Brain microvascular endothelial cell (primary cell): ENCODE data around the gene CYP4F2.
"Not testable (repeated sequence)": the region's sequence is repeated elsewhere in the genome, so short reads cannot be mapped to it uniquely, and the experiment has no call there.

Experiments used
- DNase-seq: peaks from one replicate; pipeline ENCODE4 v3.0.0-alpha.2; 2020
- H3K27ac ChIP-seq: fragments of 250-450 bp; sonication (Bioruptor Pico); 2 replicates; pipeline ENCODE4 v1.5.1; 2020; ENCODE audit warnings: mild to moderate bottlenecking, moderate library complexity
- H3K27me3 ChIP-seq: fragments of 250-450 bp; sonication (Bioruptor Pico); replicated peaks from 2 replicates; pipeline ENCODE4 v1.5.1; 2020; ENCODE audit warnings: mild to moderate bottlenecking
- H3K36me3 ChIP-seq: fragments of 250-450 bp; sonication (Bioruptor Pico); replicated peaks from 2 replicates; pipeline ENCODE4 v1.5.1; 2020; ENCODE audit warnings: mild to moderate bottlenecking
- H3K4me3 ChIP-seq: 2 replicates; pipeline ENCODE4 v1.5.1; 2011; ENCODE audit warnings: low read depth, mild to moderate bottlenecking, control low read depth, low read length, moderate library complexity
- CTCF ChIP-seq: IDR thresholded peaks from 2 replicates; pipeline ENCODE4 v1.5.1; 2011; ENCODE audit warnings: low read depth, mild to moderate bottlenecking, moderate library complexity, low read length, control low read depth, inconsistent platforms; ENCODE audit errors: missing control alignments
- in situ Hi-C: cut with HindIII; loops from 2 replicates; pipeline ENCODE4 v1.10.0; 2017; ENCODE audit warnings: low sequenced_read_pairs, low pct_ligation_motif_present

Gene CYP4F2

GRCh38 chr19:15831626-15832025 is 66.2 kb downstream of the CYP4F2 start:
- TF ChIP-seq CTCF: no peak
- Histone ChIP-seq H3K4me3 (no peak overlapping the region), H3K27ac (no peak overlapping the region), H3K27me3 (no peaks in the 10 kb centered on the region), H3K36me3 (no peaks in the 10 kb centered on the region)
- in situ Hi-C loops: no loop called here
- no peak for DNase-seq

- TF ChIP-seq CTCF: no peak
- no peak for DNase-seq
- H3K36me3 ChIP-seq: no peaks in the 10 kb centered on the region
- no peak overlapping the region for H3K27ac ChIP-seq
- no peaks in the 10 kb centered on the region for H3K27me3 ChIP-seq
- H3K4me3 ChIP-seq: no peak overlapping the region
- in situ Hi-C loops: no loop called here
Observed at GRCh38 chr19:15829786-15830185, 68.1 kb downstream of the CYP4F2 start.

- no peak for TF ChIP-seq CTCF
- Histone ChIP-seq H3K36me3 (no peaks in the 10 kb centered on the region), H3K4me3 (no peak overlapping the region), H3K27ac (no peak overlapping the region), H3K27me3 (no peaks in the 10 kb centered on the region)
- in situ Hi-C loops: no loop called here
- no peak for DNase-seq
Observed at GRCh38 chr19:15829306-15829698, 68.6 kb downstream of the CYP4F2 start.

- H3K27me3 ChIP-seq, DNase-seq, H3K27ac ChIP-seq, in situ Hi-C loops, H3K36me3 ChIP-seq, H3K4me3 ChIP-seq: not testable (repeated sequence)
Observed at GRCh38 chr19:15828611-15829305, 69.1 kb downstream of the CYP4F2 start.

GRCh38 chr19:15828121-15828610 is 69.7 kb downstream of the CYP4F2 start:
- no peaks in the 10 kb centered on the region for H3K27me3 ChIP-seq
- in situ Hi-C loops: no loop called here
- TF ChIP-seq CTCF: no peak

More at GRCh38 chr19:15828121-15828610, 69.7 kb downstream of the CYP4F2 start:
- Histone ChIP-seq H3K27ac (no peak overlapping the region), H3K4me3 (no peak overlapping the region), H3K36me3 (no peaks in the 10 kb centered on the region)
- DNase-seq: no peak
